Measurements from ENCODE around the gene CDH4.

CDH4 gene

GRCh38 chr20:61810066-61810737 is 558.1 kb downstream of the CDH4 start:
- no peak overlapping the region for H3K27ac ChIP-seq
- DNase-seq (ENCODE audit: low read depth, low spot score) = no peak

- DNase-seq (ENCODE audit: low read depth, low spot score) = no peak
- no peak overlapping the region for H3K27ac ChIP-seq
Measured at GRCh38 chr20:61810738-61811135, 558.7 kb downstream of the CDH4 start.

DNA sequence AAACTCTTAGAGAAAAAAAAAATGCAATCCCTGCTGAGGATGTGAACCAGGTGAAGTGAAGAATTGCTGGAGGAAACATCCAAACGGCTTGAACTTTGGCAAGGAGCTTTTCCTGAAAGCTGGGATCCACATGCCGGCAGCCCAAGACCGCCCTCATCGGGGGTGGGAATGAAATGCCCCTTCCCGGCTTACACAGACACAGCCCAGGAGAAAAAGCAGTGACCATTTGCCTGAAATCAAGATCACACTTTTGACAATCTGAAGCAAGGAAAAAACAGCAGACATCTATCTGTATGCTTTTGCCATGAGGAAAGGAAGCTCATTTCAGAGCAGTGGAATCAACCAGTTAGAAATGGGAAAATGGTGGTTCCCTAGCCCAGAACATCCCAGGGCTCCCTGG is 559.1 kb downstream of the CDH4 start:
- H3K27ac ChIP-seq = no peak overlapping the region
- no peak for DNase-seq (ENCODE audit: low read depth, low spot score)

GRCh38 chr20:61812121-61812844 is 560.2 kb downstream of the CDH4 start:
- DNase-seq (ENCODE audit: low read depth, low spot score) = no peak
- H3K27ac ChIP-seq = no peak overlapping the region

- H3K27ac ChIP-seq = no peak overlapping the region
- no peak for DNase-seq (ENCODE audit: low read depth, low spot score)
Measured at GRCh38 chr20:61812845-61813485, 560.9 kb downstream of the CDH4 start.

- no peak for DNase-seq (ENCODE audit: low read depth, low spot score)
- no peak overlapping the region for H3K27ac ChIP-seq
Measured at GRCh38 chr20:61813791-61814190, 561.7 kb downstream of the CDH4 start.

GRCh38 chr20:61814244-61814643 is 562.2 kb downstream of the CDH4 start:
- no peak overlapping the region for H3K27ac ChIP-seq
- DNase-seq (ENCODE audit: low read depth, low spot score) = no peak

DNA sequence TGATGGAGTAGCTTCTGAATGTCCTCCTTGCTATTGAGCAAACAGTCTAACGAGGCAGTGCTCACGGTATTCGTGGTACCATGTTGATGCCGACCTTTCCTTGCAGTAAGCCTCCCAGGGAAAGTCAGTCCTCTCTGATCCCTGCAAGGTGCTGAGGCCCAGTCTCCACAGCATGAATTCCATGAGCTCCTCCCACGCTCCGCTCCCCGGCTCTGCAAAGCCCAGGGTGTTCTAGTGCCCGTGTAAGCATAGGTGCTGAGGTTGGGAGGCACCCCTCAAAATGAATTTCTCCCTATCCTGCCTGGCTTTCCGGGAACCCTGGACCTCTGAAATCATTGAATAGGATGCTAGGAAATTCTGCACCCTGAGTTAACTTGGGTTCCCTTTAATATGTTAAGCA is 562.7 kb downstream of the CDH4 start:
- H3K27ac ChIP-seq = no peak overlapping the region
- no peak for DNase-seq (ENCODE audit: low read depth, low spot score)

DNA sequence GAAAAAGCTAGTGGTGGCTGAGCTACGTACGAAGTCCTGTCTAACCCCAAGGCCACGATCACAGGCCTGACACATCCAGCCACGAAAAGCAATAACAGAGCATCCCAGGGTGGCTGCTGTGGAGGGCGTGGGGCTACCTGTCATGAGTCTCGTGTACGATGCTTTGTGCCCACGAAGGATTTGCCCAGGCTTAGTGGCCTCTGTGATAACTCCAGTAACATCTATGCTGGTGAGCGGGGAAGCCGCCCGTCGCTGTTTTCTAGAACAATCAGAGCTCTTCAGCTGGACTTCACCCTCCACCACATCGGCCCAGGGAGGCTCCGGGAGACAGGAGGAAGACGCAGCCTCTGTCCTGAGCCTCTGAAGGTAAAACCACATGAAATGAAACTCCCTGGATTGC is 563.1 kb downstream of the CDH4 start:
- H3K27ac ChIP-seq = no peak overlapping the region
- DNase-seq (ENCODE audit: low read depth, low spot score) = no peak

GRCh38 chr20:61815678-61816077 is 563.6 kb downstream of the CDH4 start:
- DNase-seq (ENCODE audit: low read depth, low spot score) = no peak
- H3K27ac ChIP-seq = no peak overlapping the region

GRCh38 chr20:61816606-61817460 is 564.8 kb downstream of the CDH4 start:
- H3K27ac ChIP-seq = no peak overlapping the region
- DNase-seq (ENCODE audit: low read depth, low spot score) = no peak

DNA sequence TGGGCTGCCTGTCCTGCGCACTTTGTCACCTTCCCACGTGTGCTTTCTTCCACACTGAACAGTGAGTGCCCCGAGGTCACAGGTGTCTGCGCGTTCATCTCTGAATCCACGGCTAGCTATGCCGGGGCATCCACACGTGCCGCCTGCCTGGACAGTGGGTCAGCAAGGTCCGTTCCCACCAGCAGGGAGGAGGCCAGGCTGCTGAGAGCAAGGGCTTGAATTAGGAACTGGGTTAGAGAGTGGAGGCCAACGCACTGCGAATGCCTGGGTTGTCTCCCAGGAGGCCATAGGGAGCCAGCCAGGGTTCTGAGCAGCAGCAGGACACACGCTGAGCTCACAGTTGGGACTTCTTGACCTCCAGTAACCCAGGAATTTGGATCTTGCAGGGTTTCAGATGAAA is 565.5 kb downstream of the CDH4 start:
- DNase-seq (ENCODE audit: low read depth, low spot score) = no peak
- no peak overlapping the region for H3K27ac ChIP-seq

- H3K27ac ChIP-seq = no peak overlapping the region
- DNase-seq (ENCODE audit: low read depth, low spot score) = no peak
Measured at GRCh38 chr20:61818746-61819573, 566.9 kb downstream of the CDH4 start.

DNA sequence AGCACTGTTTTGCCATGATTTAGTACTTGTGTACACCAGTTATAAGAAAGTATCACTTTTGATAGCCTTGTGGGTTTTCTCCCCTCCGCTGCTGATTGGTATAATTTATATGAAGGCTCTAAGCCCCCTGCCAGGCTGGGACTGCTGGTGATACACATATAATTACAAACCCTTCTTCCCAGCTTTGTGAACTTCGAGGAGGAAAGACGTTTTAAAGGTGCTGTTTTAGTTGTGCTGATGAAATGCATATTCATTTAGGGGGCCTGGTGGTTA is 567.4 kb downstream of the CDH4 start:
- H3K27ac ChIP-seq = no peak overlapping the region

GRCh38 chr20:61819921-61820825 is 568.1 kb downstream of the CDH4 start:
- H3K27ac ChIP-seq = no peak overlapping the region
- DNase-seq (ENCODE audit: low read depth, low spot score) = no peak

More for the DNA sequence above, 567.4 kb downstream of the CDH4 start:
- no peak for DNase-seq (ENCODE audit: low read depth, low spot score)

GRCh38 chr20:61821735-61822134 is 569.7 kb downstream of the CDH4 start:
- DNase-seq (ENCODE audit: low read depth, low spot score) = no peak
- no peak overlapping the region for H3K27ac ChIP-seq

DNA sequence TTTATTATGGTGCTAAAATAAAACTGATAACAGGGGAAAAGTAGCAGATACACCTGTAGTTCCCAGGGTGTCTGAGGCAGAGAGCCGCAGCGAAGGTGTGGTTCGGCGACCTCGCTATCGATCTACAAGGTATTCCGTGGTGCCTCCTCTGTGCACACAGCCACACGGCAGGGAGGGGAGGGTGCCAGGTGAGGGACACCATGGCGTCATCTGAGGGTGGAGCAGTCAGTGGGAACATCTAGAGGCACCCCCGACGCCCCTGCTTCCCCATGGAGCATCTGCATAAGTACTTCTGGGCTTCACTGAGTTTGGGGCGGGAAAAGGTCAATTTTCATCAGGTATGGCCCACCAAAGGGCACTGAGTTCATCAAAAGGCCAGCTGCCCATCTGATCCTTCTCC is 570.3 kb downstream of the CDH4 start:
- DNase-seq (ENCODE audit: low read depth, low spot score) = no peak
- H3K27ac ChIP-seq = no peak overlapping the region

GRCh38 chr20:61823242-61823641 is 571.2 kb downstream of the CDH4 start:
- no peak overlapping the region for H3K27ac ChIP-seq
- DNase-seq (ENCODE audit: low read depth, low spot score) = no peak

DNA sequence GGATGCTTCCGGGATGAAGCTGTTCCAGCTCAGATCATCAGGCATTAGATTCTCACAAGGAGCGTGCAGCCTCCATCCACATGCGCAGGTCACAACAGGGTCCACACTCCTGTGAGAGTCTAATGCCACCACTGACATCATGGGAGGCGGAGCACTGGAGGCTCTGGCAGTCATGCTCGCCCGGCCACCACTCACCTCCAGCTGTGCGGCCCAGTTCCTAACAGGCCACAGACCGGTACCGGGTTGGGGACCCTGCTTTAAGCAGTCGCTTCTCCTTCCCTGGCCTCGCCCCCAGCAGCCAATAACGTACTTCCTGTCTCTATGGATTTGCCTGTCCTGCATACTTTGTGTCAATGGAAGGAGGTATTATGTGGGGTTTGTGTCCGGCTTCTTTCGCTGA is 576.8 kb downstream of the CDH4 start:
- no peak for DNase-seq (ENCODE audit: low read depth, low spot score)
- no peak overlapping the region for H3K27ac ChIP-seq
